Upper lobe of left lung (tissue), 4 donors: ENCODE results near the gene TEKT5.

ENCODE experiments used
- EP300 ChIP-seq, 4 donors: sonication (generic); formaldehyde crosslinking; IDR thresholded peaks; one replicate each; pipeline ENCODE4 v1.5.1; 2017; ENCODE audit warnings: antibody characterized with exemption in 4 of 4, control low read depth in 2 of 4
- POLR2A ChIP-seq, 4 donors: fragments of 450-650 bp; IDR thresholded peaks; one replicate each; pipeline ENCODE4 v1.5.1; 2016 to 2017; ENCODE audit warnings: antibody characterized with exemption in 4 of 4, mild to moderate bottlenecking in 2 of 4
- POLR2AphosphoS5 ChIP-seq, 2 donors: sonication (generic); formaldehyde crosslinking; IDR thresholded peaks; one replicate each; pipeline ENCODE4 v1.5.1; 2017; ENCODE audit warnings: antibody characterized with exemption in 2 of 2
- TF ChIP-seq, protein P1 (sequence below), 6 experiments: fragments of 450-650 bp in 4 of 6; fragments of 200-600 bp in 2 of 6; sonication (generic) in 2 of 6; IDR thresholded peaks; one replicate each; pipeline ENCODE4 v1.5.1; 2016 to 2019; ENCODE audit warnings: antibody characterized with exemption in 6 of 6

DNA sequence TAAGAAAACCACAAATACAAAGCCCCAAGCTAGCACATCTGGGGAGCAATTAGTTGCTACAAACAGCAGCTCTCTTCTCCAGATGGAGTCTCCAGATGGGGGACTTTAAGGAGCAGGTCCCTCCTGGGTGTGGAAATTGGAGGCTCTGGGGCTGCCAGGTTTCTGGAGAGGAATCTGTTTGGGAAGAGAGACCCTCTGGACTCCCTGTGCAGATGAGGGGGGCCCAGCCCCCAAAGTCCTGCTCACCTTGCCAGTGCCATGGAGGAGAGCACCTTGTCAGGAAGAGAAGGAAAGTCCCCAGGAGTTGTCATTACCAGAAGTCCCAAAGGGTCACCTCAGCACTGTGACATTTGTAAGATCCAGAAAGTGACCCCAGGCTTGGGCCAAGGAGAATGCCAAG, 14.8 kb downstream of the TEKT5 start:
- TF ChIP-seq POLR2A (IDR thresholded peaks at IDR 0.05), result no peak
- TF ChIP-seq, protein P1, sequence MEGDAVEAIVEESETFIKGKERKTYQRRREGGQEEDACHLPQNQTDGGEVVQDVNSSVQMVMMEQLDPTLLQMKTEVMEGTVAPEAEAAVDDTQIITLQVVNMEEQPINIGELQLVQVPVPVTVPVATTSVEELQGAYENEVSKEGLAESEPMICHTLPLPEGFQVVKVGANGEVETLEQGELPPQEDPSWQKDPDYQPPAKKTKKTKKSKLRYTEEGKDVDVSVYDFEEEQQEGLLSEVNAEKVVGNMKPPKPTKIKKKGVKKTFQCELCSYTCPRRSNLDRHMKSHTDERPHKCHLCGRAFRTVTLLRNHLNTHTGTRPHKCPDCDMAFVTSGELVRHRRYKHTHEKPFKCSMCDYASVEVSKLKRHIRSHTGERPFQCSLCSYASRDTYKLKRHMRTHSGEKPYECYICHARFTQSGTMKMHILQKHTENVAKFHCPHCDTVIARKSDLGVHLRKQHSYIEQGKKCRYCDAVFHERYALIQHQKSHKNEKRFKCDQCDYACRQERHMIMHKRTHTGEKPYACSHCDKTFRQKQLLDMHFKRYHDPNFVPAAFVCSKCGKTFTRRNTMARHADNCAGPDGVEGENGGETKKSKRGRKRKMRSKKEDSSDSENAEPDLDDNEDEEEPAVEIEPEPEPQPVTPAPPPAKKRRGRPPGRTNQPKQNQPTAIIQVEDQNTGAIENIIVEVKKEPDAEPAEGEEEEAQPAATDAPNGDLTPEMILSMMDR (IDR thresholded peaks at IDR 0.05), result no peak
- no peak for TF ChIP-seq POLR2AphosphoS5 (IDR thresholded peaks at IDR 0.05)
- TF ChIP-seq EP300 (IDR thresholded peaks at IDR 0.05), result no peak
